A549 (cell line): ENCODE measurements around the gene SPECC1.

Experiments
- CHD4 ChIP-seq: fragments of 200-600 bp; sonication (generic); IDR thresholded peaks from 2 replicates; pipeline ENCODE4 v1.6.1; 2016; ENCODE audit warnings: antibody characterized with exemption, mild to moderate bottlenecking, borderline replicate concordance
- CTCF ChIP-seq: fragments of >200 bp; sonication (Bioruptor Twin); formaldehyde crosslinking; IDR thresholded peaks from 3 replicates; pipeline ENCODE4 v1.5.1; 2016
- EHMT2 ChIP-seq: fragments of 200-600 bp; sonication (generic); IDR thresholded peaks from 2 replicates; pipeline ENCODE4 v1.6.1; 2016; ENCODE audit warnings: antibody characterized with exemption, low read depth, mild to moderate bottlenecking, moderate library complexity
- EP300 ChIP-seq, 2 experiments: fragments of >200 bp; sonication (Bioruptor Twin); formaldehyde crosslinking; IDR thresholded peaks; 2 replicates in 1 of 2; 3 replicates in 1 of 2; pipeline ENCODE4 v1.6.1; 2016 to 2017
- FOXS1 ChIP-seq: fragments of 250-450 bp; sonication (Bioruptor Pico); IDR thresholded peaks from 2 replicates; pipeline ENCODE4 v1.5.0; 2020; ENCODE audit warnings: mild to moderate bottlenecking, moderate library complexity
- HDAC2 ChIP-seq: fragments of 200-600 bp; sonication (generic); IDR thresholded peaks from 2 replicates; pipeline ENCODE4 v1.6.1; 2016
- JUN ChIP-seq, 2 experiments: fragments of >200 bp; sonication (Bioruptor Twin); formaldehyde crosslinking; IDR thresholded peaks; 2 replicates in 1 of 2; 3 replicates in 1 of 2; pipeline ENCODE4 v1.6.1; 2016 to 2017
- MAZ ChIP-seq: fragments of 150-350 bp; IDR thresholded peaks from 2 replicates; pipeline ENCODE4 v1.6.1; 2014; ENCODE audit warnings: antibody characterized with exemption, low read depth, low read length, borderline replicate concordance
- POLR2AphosphoS2 ChIP-seq: conservative IDR thresholded peaks from 2 replicates; pipeline ENCODE4 v1.6.1; 2012; ENCODE audit warnings: low read length, improper control_type of control experiment, inconsistent platforms
- RAD21 ChIP-seq, 2 experiments: fragments of >200 bp in 1 of 2; sonication (Bioruptor Twin) in 1 of 2; formaldehyde crosslinking in 1 of 2; IDR thresholded peaks in 1 of 2; conservative IDR thresholded peaks in 1 of 2; 2 replicates in 1 of 2; 3 replicates in 1 of 2; pipeline ENCODE4 v1.6.1; 2012 to 2018; ENCODE audit warnings: inconsistent platforms in 1 of 2
- USF2 ChIP-seq: fragments of 450-650 bp; IDR thresholded peaks from 2 replicates; pipeline ENCODE4 v1.6.1; 2014; ENCODE audit warnings: antibody characterized with exemption
- ZFP36 ChIP-seq: fragments of 450-650 bp; IDR thresholded peaks from 2 replicates; pipeline ENCODE4 v1.6.1; 2014; ENCODE audit warnings: borderline replicate concordance; ENCODE audit not compliant: partially characterized antibody
- TF ChIP-seq, protein P1 (sequence below): fragments of 150-350 bp; IDR thresholded peaks from 2 replicates; pipeline ENCODE4 v1.6.1; 2014; ENCODE audit warnings: low read depth, mild to moderate bottlenecking, low read length

GRCh38 chr17:20257008-20257407 lies 247.8 kb downstream of the SPECC1 start:
- TF ChIP-seq CTCF (no peak), EP300 (IDR thresholded peaks at IDR 0.05) (no peak), RAD21 (conservative IDR thresholded peaks at IDR 0.05 in 1 of 2, IDR thresholded peaks at IDR 0.05 in 1 of 2) (no peak), USF2 (no peak), FOXS1 (CRISPR knock-in tag) (no peak), HDAC2 (no peak), CHD4 (no peak), JUN (IDR thresholded peaks at IDR 0.05) (no peak), POLR2AphosphoS2 (no peak), ZFP36 (no peak), EHMT2 (no peak), MAZ (no peak)
- TF ChIP-seq, protein P1, sequence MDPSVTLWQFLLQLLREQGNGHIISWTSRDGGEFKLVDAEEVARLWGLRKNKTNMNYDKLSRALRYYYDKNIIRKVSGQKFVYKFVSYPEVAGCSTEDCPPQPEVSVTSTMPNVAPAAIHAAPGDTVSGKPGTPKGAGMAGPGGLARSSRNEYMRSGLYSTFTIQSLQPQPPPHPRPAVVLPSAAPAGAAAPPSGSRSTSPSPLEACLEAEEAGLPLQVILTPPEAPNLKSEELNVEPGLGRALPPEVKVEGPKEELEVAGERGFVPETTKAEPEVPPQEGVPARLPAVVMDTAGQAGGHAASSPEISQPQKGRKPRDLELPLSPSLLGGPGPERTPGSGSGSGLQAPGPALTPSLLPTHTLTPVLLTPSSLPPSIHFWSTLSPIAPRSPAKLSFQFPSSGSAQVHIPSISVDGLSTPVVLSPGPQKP = no peak
